Muscle layer of colon (tissue), 2 donors: Measurements from ENCODE around the gene CDH11.

ENCODE experiments used
- H3K27ac ChIP-seq: one replicate; pipeline ENCODE4 v1.7.0; 2013; ENCODE audit warnings: low read depth, mild to moderate bottlenecking, low read length, moderate library complexity
- H3K27me3 ChIP-seq, 2 donors: one replicate each; pipeline ENCODE4 v1.7.0; 2013; ENCODE audit warnings: low read length in 2 of 2, mild to moderate bottlenecking in 2 of 2; ENCODE audit not compliant: insufficient read depth in 2 of 2, control insufficient read depth in 1 of 2
- H3K36me3 ChIP-seq: one replicate; pipeline ENCODE4 v1.7.0; 2013; ENCODE audit warnings: mild to moderate bottlenecking, low read length; ENCODE audit not compliant: insufficient read depth
- H3K4me1 ChIP-seq: one replicate; pipeline ENCODE4 v1.7.0; 2013; ENCODE audit warnings: mild to moderate bottlenecking, low read length; ENCODE audit not compliant: insufficient read depth
- H3K4me3 ChIP-seq, 2 donors: one replicate each; pipeline ENCODE4 v1.7.0; 2013; ENCODE audit warnings: low read length in 2 of 2, low read depth in 1 of 2, mild to moderate bottlenecking in 1 of 2, moderate library complexity in 1 of 2
- H3K9ac ChIP-seq: one replicate; pipeline ENCODE4 v1.7.0; 2013; ENCODE audit warnings: low read length
- H3K9me3 ChIP-seq: one replicate; pipeline ENCODE4 v1.7.0; 2013; ENCODE audit warnings: mild to moderate bottlenecking, low read length
- donor health status: abdominal sarcoma.
- donor health status: Adenocarcinoma of cecum.

CDH11 gene

GRCh38 chr16:65114527-65114926 lies 7.3 kb downstream of the CDH11 start:
- no peak overlapping the region for H3K4me3 ChIP-seq
- H3K9me3 ChIP-seq = no peaks in the 10 kb centered on the region
- H3K9ac ChIP-seq = no peak overlapping the region
- H3K27ac ChIP-seq = no peak overlapping the region
- H3K27me3 ChIP-seq = no peaks in the 10 kb centered on the region
- H3K36me3 ChIP-seq = no peaks in the 10 kb centered on the region
- peaks cover 31% of the 10 kb centered on the region for H3K4me1 ChIP-seq

GRCh38 chr16:65113441-65113840 lies 8.4 kb downstream of the CDH11 start:
- Histone ChIP-seq H3K4me1 (peaks cover 20% of the 10 kb centered on the region), H3K36me3 (no peaks in the 10 kb centered on the region), H3K9me3 (no peaks in the 10 kb centered on the region), H3K27me3 (no peaks in the 10 kb centered on the region), H3K4me3 (no peak overlapping the region), H3K9ac (no peak overlapping the region), H3K27ac (no peak overlapping the region)

- Histone ChIP-seq H3K9ac (no peak overlapping the region), H3K36me3 (no peaks in the 10 kb centered on the region), H3K27ac (no peak overlapping the region), H3K9me3 (no peaks in the 10 kb centered on the region), H3K27me3 (no peaks in the 10 kb centered on the region), H3K4me3 (no peak overlapping the region), H3K4me1 (peaks cover 17% of the 10 kb centered on the region)
These were observed 10.6 kb downstream of the CDH11 start for GRCh38 chr16:65111306-65111705.

- no peaks in the 10 kb centered on the region for H3K27me3 ChIP-seq
- no peaks in the 10 kb centered on the region for H3K36me3 ChIP-seq
- no peak overlapping the region for H3K9ac ChIP-seq
- H3K4me1 ChIP-seq = peaks cover 14% of the 10 kb centered on the region
- no peak overlapping the region for H3K27ac ChIP-seq
- H3K4me3 ChIP-seq = no peak overlapping the region
- H3K9me3 ChIP-seq = no peaks in the 10 kb centered on the region
These were observed 15.1 kb downstream of the CDH11 start for GRCh38 chr16:65106757-65107156.

GRCh38 chr16:65105171-65105570 lies 16.7 kb downstream of the CDH11 start:
- H3K9me3 ChIP-seq = no peaks in the 10 kb centered on the region
- no peaks in the 10 kb centered on the region for H3K27me3 ChIP-seq
- H3K4me3 ChIP-seq = no peak overlapping the region
- H3K27ac ChIP-seq = no peak overlapping the region
- no peak overlapping the region for H3K9ac ChIP-seq
- no peaks in the 10 kb centered on the region for H3K36me3 ChIP-seq
- peaks cover 14% of the 10 kb centered on the region for H3K4me1 ChIP-seq

- Histone ChIP-seq H3K9ac (no peak overlapping the region), H3K36me3 (no peaks in the 10 kb centered on the region), H3K4me3 (no peak overlapping the region), H3K9me3 (no peaks in the 10 kb centered on the region), H3K27ac (no peak overlapping the region), H3K27me3 (no peaks in the 10 kb centered on the region), H3K4me1 (peaks cover 14% of the 10 kb centered on the region)
These were observed 17.4 kb downstream of the CDH11 start for GRCh38 chr16:65104471-65104870.

GRCh38 chr16:65102326-65102725 lies 19.5 kb downstream of the CDH11 start:
- no peaks in the 10 kb centered on the region for H3K27me3 ChIP-seq
- no peak overlapping the region for H3K9ac ChIP-seq
- no peaks in the 10 kb centered on the region for H3K36me3 ChIP-seq
- no peak overlapping the region for H3K4me3 ChIP-seq
- H3K27ac ChIP-seq = no peak overlapping the region
- H3K9me3 ChIP-seq = no peaks in the 10 kb centered on the region
- peaks cover 11% of the 10 kb centered on the region for H3K4me1 ChIP-seq

- Histone ChIP-seq H3K9me3 (no peaks in the 10 kb centered on the region), H3K4me3 (no peak overlapping the region), H3K4me1 (no peaks in the 10 kb centered on the region), H3K36me3 (no peaks in the 10 kb centered on the region), H3K27ac (no peak overlapping the region), H3K27me3 (no peaks in the 10 kb centered on the region), H3K9ac (no peak overlapping the region)
These were observed 20.9 kb downstream of the CDH11 start for GRCh38 chr16:65101009-65101408.

GRCh38 chr16:65099607-65100006 lies 22.3 kb downstream of the CDH11 start:
- H3K4me3 ChIP-seq = no peak overlapping the region
- H3K9me3 ChIP-seq = no peaks in the 10 kb centered on the region
- H3K36me3 ChIP-seq = no peaks in the 10 kb centered on the region
- no peak overlapping the region for H3K9ac ChIP-seq
- H3K27me3 ChIP-seq = no peaks in the 10 kb centered on the region
- H3K27ac ChIP-seq = no peak overlapping the region
- no peaks in the 10 kb centered on the region for H3K4me1 ChIP-seq

- no peak overlapping the region for H3K4me3 ChIP-seq
- H3K27ac ChIP-seq = no peak overlapping the region
- no peak overlapping the region for H3K9ac ChIP-seq
- H3K36me3 ChIP-seq = no peaks in the 10 kb centered on the region
- H3K4me1 ChIP-seq = no peaks in the 10 kb centered on the region
- no peaks in the 10 kb centered on the region for H3K27me3 ChIP-seq
- H3K9me3 ChIP-seq = no peaks in the 10 kb centered on the region
These were observed 22.9 kb downstream of the CDH11 start for GRCh38 chr16:65098916-65099315.

- Histone ChIP-seq H3K4me3 (no peak overlapping the region), H3K4me1 (no peaks in the 10 kb centered on the region), H3K9me3 (no peaks in the 10 kb centered on the region), H3K9ac (no peak overlapping the region), H3K27me3 (no peaks in the 10 kb centered on the region), H3K27ac (no peak overlapping the region), H3K36me3 (no peaks in the 10 kb centered on the region)
These were observed 24.6 kb downstream of the CDH11 start for GRCh38 chr16:65097296-65097695.

GRCh38 chr16:65095906-65096305 lies 26.0 kb downstream of the CDH11 start:
- Histone ChIP-seq H3K4me1 (no peaks in the 10 kb centered on the region), H3K36me3 (no peaks in the 10 kb centered on the region), H3K4me3 (no peak overlapping the region), H3K27me3 (no peaks in the 10 kb centered on the region), H3K27ac (no peak overlapping the region), H3K9ac (no peak overlapping the region), H3K9me3 (no peaks in the 10 kb centered on the region)
